Activated CD4-positive, alpha-beta memory T cell treated with anti-CD3 and anti-CD28 coated beads for 36 hours (primary cell): ENCODE data around the gene EXOSC5. TPM values are rescaled to one million over a fixed set of nuclear protein-coding genes. Genes with fewer than 3 reads are reported as not detected.
A peak's percentile ranks its signal among the peaks of the same experiment; 100 is the strongest.

Source experiments
- CTCF ChIA-PET: fragments of 350-600 bp; sonication (Branson Sonifier 250); formaldehyde crosslinking; loops from one replicate; lab custom pipeline; 2021; ENCODE audit warnings: antibody characterized with exemption, inconsistent platforms; lab: Charles Lee
- POLR2A ChIA-PET: fragments of 350-600 bp; sonication (Branson Sonifier 250); formaldehyde crosslinking; loops from one replicate; lab custom pipeline; 2021; ENCODE audit warnings: antibody characterized with exemption; lab: Charles Lee
- DNase-seq: peaks from one replicate; pipeline ENCODE4 v3.0.0-alpha.2; 2020
- H3K27ac Mint-ChIP-seq: one replicate; pipeline ENCODE4 v1.8.0; 2021; ENCODE audit warnings: mixed read lengths
- H3K27me3 Mint-ChIP-seq: one replicate; pipeline ENCODE4 v1.8.0; 2021; ENCODE audit warnings: mixed read lengths
- H3K36me3 Mint-ChIP-seq: one replicate; pipeline ENCODE4 v1.8.0; 2021; ENCODE audit warnings: mixed read lengths
- H3K4me1 Mint-ChIP-seq: one replicate; pipeline ENCODE4 v1.8.0; 2021; ENCODE audit warnings: low read depth, mixed read lengths
- H3K4me3 Mint-ChIP-seq: one replicate; pipeline ENCODE4 v1.8.0; 2021; ENCODE audit warnings: mild to moderate bottlenecking, mixed read lengths
- H3K9me3 Mint-ChIP-seq: one replicate; pipeline ENCODE4 v1.8.0; 2021; ENCODE audit warnings: mixed read lengths
- intact Hi-C: fragments of 100-400 bp; cut with micrococcal nuclease; formaldehyde crosslinking; loops from one replicate; pipeline ENCODE4 v1.15.1; 2023
- total RNA-seq, 2 experiments: library from RNA; stranded (reverse); gene quantifications; one replicate each; pipeline ENCODE4 v1.2.3, GENCODE V29; 2021

Gene EXOSC5
- 10 to 100 TPM; 43.0 to 45.5 TPM for total RNA-seq

DNA sequence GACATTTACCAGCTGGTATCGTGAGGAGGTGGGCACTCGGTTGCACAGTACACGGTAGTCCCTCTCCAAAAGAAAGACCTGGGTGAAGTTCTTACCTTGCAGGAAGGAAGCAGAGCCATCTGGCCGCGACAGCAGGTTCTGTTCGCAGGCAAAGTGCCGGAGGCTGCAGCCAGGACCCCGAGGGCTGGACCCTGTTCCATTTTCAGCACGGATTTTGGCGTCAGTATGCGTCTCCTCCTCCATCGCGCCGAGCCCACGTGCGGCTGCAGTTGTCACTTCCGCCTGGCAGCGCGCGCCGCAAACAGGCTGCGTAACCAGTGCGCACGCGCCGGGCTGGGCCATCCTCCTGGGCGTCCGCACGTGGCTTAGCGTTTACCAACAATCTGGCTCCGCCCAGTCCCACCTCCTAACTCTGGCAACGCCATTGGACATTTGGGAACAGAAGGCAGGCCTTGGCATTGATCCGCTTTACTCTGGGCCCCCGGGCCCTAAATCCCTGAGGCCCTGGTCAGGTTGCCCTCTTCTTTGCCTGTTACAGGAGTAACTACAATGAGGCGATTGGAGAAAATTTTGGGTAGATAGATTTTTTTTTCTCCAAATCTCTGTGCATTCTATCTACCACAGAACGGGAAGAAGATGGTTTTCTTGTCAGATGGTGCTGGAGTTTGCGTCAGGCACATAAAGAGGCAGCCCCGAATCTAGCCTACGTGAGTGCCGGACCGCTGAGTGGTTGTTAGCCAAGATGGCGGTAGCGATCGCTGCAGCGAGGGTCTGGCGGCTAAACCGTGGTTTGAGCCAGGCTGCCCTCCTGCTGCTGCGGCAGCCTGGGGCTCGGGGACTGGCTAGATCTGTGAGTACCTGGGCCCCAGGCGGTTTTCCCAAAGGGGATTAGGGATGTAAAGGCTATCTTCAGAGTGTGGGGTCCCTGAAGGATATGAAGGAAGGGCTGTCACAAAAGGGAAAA, at the start of gene EXOSC5, which contains the start of gene BCKDHA:
Gene EXOSC5, minus strand, starts transcription at position 274 of the 964 bp plus-strand sequence. Its CDS starts 31 bp downstream, at position 243.
Gene BCKDHA, plus strand, starts transcription at position 733 of the 964 bp plus-strand sequence. Its CDS starts 10 bp downstream, at position 743.
- Mint-ChIP-seq H3K27ac (peak within 1 kb of the TSS; percentile 98), H3K27me3 (no peaks in the 10 kb centered on the region), H3K9me3 (no peaks in the 10 kb centered on the region), H3K4me1 (peaks cover 41% of the 10 kb centered on the region), H3K36me3 (peaks cover 4% of the 10 kb centered on the region), H3K4me3 (peak within 1 kb of the TSS; percentile 96)
- intact Hi-C loops: loop anchor here (1.0 to 2.0 kb wide), 5 partner anchors 33 to 681 kb away; partner anchors contain the start of genes B9D2, COQ8B, DMAC2 and TGFB1
- ChIA-PET POLR2A (no interaction called here), CTCF (interaction anchor here (0.8 kb wide), 1 partner anchor 32 kb away, joined by 3 read pairs; no protein-coding TSS in a partner anchor)
- DNase-seq: peak; percentile 99

DNA sequence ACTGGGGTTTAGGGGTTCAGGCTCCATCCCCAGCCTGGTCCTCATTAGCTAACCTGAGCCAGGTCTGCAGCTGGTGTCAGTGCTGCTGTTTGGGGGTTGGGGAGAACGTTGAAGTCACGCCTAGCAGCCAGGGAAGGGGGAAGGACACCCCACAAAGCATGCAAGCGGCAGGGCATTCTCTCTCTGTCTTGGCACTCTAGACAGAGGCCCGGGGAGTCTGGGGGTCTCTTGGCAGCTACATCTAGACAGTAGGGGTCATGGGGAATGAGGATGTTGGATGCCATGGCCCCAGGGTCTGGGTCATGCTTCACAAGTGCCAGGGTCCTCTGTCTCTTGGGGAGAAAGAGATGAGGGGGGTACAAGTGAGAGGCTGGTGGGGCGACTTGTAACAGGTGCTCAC, 48.4 kb upstream of the EXOSC5 start:
- ChIA-PET CTCF (interaction anchor here (1.1 to 8.4 kb wide), 3 partner anchors 92 to 152 kb away, joined by 4 to 281 read pairs (median 104); no protein-coding TSS in a partner anchor), POLR2A (no interaction called here)
- intact Hi-C loops: no loop called here
- DNase-seq: no peak
- Mint-ChIP-seq H3K27ac (no peak overlapping the region), H3K36me3 (no peaks in the 10 kb centered on the region), H3K4me1 (peaks cover 7% of the 10 kb centered on the region), H3K4me3 (no peak overlapping the region), H3K27me3 (peaks cover 9% of the 10 kb centered on the region), H3K9me3 (no peaks in the 10 kb centered on the region)

DNA sequence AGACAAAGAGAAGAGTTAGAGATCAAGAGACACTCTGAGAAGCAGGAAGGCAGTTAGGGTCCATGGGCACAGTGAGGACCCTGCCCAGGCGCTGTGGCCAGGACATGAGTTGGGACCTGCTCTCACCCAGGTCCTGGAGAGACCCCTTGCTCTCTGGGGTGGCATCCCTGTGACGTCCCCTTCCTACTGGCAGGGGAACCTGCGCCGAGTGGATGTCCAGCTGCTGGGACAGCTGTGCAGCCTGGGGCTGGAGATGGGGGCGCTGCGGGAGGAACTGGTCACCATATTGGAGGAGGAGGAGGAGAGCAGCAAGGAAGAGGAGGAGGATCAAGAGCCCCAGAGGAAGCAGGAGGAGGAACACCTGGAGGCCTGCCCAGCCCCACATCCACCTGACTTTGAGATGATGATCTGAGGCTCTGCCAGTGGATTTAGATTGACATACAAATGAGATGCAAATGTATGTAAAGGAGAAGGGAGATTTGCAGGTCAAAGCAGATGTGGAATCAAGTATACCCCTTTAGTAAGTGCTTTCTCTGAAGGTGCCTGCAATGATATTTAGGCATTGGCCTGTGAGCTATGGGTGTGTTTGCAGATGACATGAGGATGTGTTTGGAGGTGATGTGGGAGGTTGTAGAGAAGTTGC, 46.8 kb upstream of the EXOSC5 start:
- H3K4me3 Mint-ChIP-seq: no peak overlapping the region
- no peaks in the 10 kb centered on the region for H3K36me3 Mint-ChIP-seq
- DNase-seq: no peak
- peaks cover 9% of the 10 kb centered on the region for H3K27me3 Mint-ChIP-seq
- CTCF ChIA-PET: interaction anchor here (0.5 kb wide), 1 partner anchor 263 kb away, joined by 3 read pairs; no protein-coding TSS in a partner anchor
- H3K9me3 Mint-ChIP-seq: no peaks in the 10 kb centered on the region
- no peak overlapping the region for H3K27ac Mint-ChIP-seq
- intact Hi-C loops: no loop called here
- peaks cover 10% of the 10 kb centered on the region for H3K4me1 Mint-ChIP-seq
- POLR2A ChIA-PET: no interaction called here

- H3K27ac Mint-ChIP-seq: no peak within 1 kb of the TSS
- ChIA-PET POLR2A (no interaction called here), CTCF (interaction anchor here (6.4 kb wide), 1 partner anchor 127 kb away, joined by 33 read pairs; no protein-coding TSS in a partner anchor)
Observed at GRCh38 chr19:41442473-41443355, 45.6 kb upstream of the EXOSC5 start, which contains the start of gene ERICH4. Gene ERICH4, plus strand, starts transcription at chr19:41443156. Its CDS starts 14 bp downstream, at chr19:41443170.

GRCh38 chr19:41441321-41441945, 44.3 kb upstream of the EXOSC5 start:
- POLR2A ChIA-PET: no interaction called here
- H3K4me3 Mint-ChIP-seq: no peak overlapping the region
- no peak for DNase-seq

More at GRCh38 chr19:41442473-41443355, 45.6 kb upstream of the EXOSC5 start, which contains the start of gene ERICH4:
- Mint-ChIP-seq H3K36me3 (peaks cover 3% of the 10 kb centered on the region), H3K9me3 (no peaks in the 10 kb centered on the region), H3K4me1 (peaks cover 11% of the 10 kb centered on the region), H3K27me3 (peaks cover 7% of the 10 kb centered on the region), H3K4me3 (no peak within 1 kb of the TSS)
- no peak for DNase-seq
- intact Hi-C loops: no loop called here

DNA sequence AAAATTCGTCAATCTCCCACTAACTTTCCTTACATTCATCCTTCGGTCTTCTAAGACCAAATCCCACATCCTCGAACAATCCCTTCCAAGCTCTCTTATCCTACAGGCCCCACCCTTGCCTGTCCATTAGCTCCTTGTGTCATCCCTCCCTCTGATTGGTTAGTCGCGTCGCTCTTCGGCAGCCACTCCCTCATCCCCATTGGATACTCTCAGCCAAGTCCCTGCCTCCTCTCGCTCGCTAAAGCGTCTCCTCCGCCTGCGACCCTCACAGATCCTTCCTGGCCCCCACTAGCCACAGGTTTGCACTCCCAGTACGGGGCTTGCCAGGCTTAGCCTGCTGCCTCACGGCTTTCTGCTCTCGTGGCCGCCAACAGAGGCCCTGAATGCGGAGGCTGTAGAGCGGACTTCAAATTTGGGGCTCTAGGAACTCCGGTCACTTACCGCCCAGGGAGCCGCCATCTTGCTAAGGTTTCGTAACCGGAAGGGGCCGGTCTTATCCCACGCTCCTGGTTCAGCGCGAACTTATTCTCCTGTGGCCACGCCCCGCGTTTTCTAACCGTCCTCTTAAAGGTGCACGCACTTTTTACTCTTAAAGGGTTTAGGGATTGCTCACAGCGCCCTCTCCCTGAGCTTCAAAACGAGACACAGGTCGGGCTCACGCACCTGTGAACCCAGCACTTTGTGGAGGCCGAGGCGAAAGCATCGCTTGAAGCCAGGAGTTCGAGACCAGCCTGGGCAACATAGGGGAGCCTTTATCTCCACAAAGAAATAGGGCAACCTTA, 42.5 kb upstream of the EXOSC5 start, which contains the start of gene DMAC2:
Gene DMAC2, minus strand, starts transcription at position 472 of the 782 bp plus-strand sequence. Its CDS starts 13 bp downstream, at position 459.
- intact Hi-C loops: loop anchor here (1.0 kb wide), 1 partner anchor 42 kb away; the partner anchor contains the start of genes BCKDHA and EXOSC5
- Mint-ChIP-seq H3K4me3 (no peak within 1 kb of the TSS), H3K36me3 (peaks cover 5% of the 10 kb centered on the region), H3K27me3 (no peaks in the 10 kb centered on the region), H3K27ac (no peak within 1 kb of the TSS), H3K9me3 (no peaks in the 10 kb centered on the region), H3K4me1 (peaks cover 15% of the 10 kb centered on the region)
- DNase-seq: peak; percentile 98
- CTCF ChIA-PET: interaction anchor here (0.6 to 6.4 kb wide), 21 partner anchors 8 to 207 kb away, joined by 3 to 60 read pairs (median 6); partner anchors contain the start of genes B9D2 and CEACAM21
- POLR2A ChIA-PET: interaction anchor here (0.5 to 1.8 kb wide), 7 partner anchors 11 to 420 kb away, joined by 3 to 9 read pairs (median 4); partner anchors contain the start of genes B9D2 and RPS19

More at GRCh38 chr19:41441321-41441945, 44.3 kb upstream of the EXOSC5 start:
- H3K4me1 Mint-ChIP-seq: peaks cover 15% of the 10 kb centered on the region
- no peaks in the 10 kb centered on the region for H3K9me3 Mint-ChIP-seq
- no peak overlapping the region for H3K27ac Mint-ChIP-seq
- CTCF ChIA-PET: interaction anchor here (2.5 to 6.4 kb wide), 4 partner anchors 9 to 156 kb away, joined by 9 to 60 read pairs (median 26); no protein-coding TSS in a partner anchor
- H3K27me3 Mint-ChIP-seq: peaks cover 3% of the 10 kb centered on the region
- intact Hi-C loops: no loop called here
- H3K36me3 Mint-ChIP-seq: peaks cover 5% of the 10 kb centered on the region

- Mint-ChIP-seq H3K27ac (no peak overlapping the region), H3K27me3 (no peaks in the 10 kb centered on the region), H3K9me3 (no peaks in the 10 kb centered on the region), H3K4me1 (peaks cover 15% of the 10 kb centered on the region), H3K4me3 (no peak overlapping the region), H3K36me3 (peaks cover 8% of the 10 kb centered on the region)
- POLR2A ChIA-PET: interaction anchor here (1.3 kb wide), 1 partner anchor 118 kb away, joined by 4 read pairs; no protein-coding TSS in a partner anchor
- intact Hi-C loops: no loop called here
- CTCF ChIA-PET: interaction anchor here (1.2 to 6.4 kb wide), 4 partner anchors 12 to 132 kb away, joined by 3 to 60 read pairs (median 22); no protein-coding TSS in a partner anchor
- DNase-seq: no peak
Observed at GRCh38 chr19:41437944-41438574, 40.9 kb upstream of the EXOSC5 start.

DNA sequence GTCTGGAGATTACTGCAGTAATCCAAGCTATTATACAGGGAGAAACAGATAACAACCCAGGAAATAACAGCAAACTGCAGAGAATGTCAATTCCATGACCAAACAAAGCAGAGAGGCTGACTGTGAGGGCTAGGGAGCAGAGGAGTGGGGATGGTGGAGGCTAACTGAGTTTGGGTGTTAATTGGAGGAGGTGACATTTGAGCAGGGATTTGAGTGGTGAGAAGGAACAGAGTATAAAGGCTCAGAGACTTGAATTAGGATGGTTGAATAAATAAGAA, 39.5 kb upstream of the EXOSC5 start:
- Mint-ChIP-seq H3K27ac (no peak overlapping the region), H3K36me3 (peaks cover 22% of the 10 kb centered on the region), H3K27me3 (no peaks in the 10 kb centered on the region), H3K4me3 (no peak overlapping the region), H3K9me3 (no peaks in the 10 kb centered on the region), H3K4me1 (peaks cover 15% of the 10 kb centered on the region)
- DNase-seq: no peak
- ChIA-PET CTCF (interaction anchor here (1.1 to 2.9 kb wide), 3 partner anchors 13 to 161 kb away, joined by 3 to 9 read pairs (median 3); no protein-coding TSS in a partner anchor), POLR2A (interaction anchor here (1.2 to 1.7 kb wide), 2 partner anchors 8 to 127 kb away, joined by 4 to 5 read pairs; no protein-coding TSS in a partner anchor)
- intact Hi-C loops: no loop called here

DNA sequence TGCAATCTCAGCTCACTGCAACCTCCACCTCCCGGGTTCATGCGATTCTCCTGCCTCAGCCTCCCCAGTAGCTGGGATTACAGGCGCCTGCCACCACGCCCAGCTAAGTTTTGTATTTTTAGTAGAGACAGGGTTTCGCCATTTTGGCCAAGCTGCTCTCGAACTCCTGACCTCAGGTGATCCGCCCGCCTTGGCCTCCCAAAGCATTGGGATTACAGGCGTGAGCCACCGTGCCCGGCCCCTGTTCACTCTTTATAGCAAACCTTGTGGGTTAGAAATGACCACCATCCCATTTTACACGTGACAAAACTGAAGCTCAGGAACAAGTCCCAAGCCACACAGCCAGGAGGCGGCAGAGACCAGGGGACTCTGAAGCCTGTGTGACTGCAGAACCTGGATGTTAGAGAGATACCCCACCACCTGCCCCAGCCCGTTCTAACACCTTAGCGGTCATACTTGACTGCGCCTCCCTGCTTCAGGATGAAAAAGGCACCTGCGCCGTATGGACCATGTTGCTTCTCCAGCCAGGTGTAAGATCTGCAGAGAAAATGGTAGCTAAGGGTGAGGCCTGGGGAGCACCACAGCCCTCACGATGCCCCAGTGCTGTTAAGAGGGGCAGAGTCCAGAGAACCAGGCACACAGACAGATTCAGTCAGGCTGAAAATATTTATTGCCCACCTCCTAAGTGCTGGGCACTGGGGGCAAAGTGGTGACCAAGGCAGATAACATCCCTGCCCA, 38.9 kb upstream of the EXOSC5 start:
- intact Hi-C loops: no loop called here
- Mint-ChIP-seq H3K27ac (no peak overlapping the region), H3K9me3 (no peaks in the 10 kb centered on the region), H3K4me3 (no peak overlapping the region), H3K27me3 (no peaks in the 10 kb centered on the region), H3K36me3 (peaks cover 23% of the 10 kb centered on the region), H3K4me1 (peaks cover 15% of the 10 kb centered on the region)
- POLR2A ChIA-PET: interaction anchor here (1.2 to 1.7 kb wide), 2 partner anchors 8 to 128 kb away, joined by 4 to 5 read pairs; no protein-coding TSS in a partner anchor
- CTCF ChIA-PET: interaction anchor here (1.1 to 2.9 kb wide), 3 partner anchors 13 to 161 kb away, joined by 3 to 9 read pairs (median 3); no protein-coding TSS in a partner anchor
- no peak for DNase-seq
